HG02588 (cell line): ENCODE results near the gene PNKP.

Source experiments
- ATAC-seq: cut with Tn5 transposase; IDR thresholded peaks from one replicate; pipeline ENCODE4 v1.9.1; 2021; ENCODE audit warnings: mild to moderate bottlenecking, moderate library complexity; ENCODE audit not compliant: unreplicated experiment

The PNKP gene

DNA sequence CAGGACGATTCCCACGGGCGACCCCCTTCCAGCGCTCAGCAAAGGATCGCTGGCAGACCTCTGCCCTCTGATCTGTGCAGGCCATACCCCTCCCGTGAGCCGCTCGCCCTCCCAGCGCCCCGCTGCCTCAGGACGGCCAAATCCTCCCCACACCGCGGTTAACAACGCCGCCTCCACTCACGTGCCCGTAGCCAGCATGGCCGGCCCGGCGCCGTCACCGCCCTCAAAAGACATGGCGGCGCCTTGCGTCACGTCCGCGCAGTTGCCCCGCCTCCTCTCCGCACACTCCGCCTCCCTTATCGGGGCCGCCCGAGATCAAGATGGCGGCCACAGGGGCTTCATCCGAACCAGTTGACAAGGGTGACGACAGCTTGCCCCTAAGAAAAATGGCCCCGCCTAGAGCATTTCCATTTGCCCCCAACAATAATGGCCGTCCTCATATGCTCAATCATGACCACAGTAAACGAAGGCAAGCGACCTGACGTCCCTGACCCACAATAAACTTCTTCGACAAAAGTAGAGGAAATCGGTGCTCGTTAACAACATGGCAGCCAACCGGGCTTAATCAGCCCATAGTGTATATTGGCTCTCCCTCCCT, 9.1 kb upstream of the PNKP start:
- ATAC-seq, result peak; percentile 41

DNA sequence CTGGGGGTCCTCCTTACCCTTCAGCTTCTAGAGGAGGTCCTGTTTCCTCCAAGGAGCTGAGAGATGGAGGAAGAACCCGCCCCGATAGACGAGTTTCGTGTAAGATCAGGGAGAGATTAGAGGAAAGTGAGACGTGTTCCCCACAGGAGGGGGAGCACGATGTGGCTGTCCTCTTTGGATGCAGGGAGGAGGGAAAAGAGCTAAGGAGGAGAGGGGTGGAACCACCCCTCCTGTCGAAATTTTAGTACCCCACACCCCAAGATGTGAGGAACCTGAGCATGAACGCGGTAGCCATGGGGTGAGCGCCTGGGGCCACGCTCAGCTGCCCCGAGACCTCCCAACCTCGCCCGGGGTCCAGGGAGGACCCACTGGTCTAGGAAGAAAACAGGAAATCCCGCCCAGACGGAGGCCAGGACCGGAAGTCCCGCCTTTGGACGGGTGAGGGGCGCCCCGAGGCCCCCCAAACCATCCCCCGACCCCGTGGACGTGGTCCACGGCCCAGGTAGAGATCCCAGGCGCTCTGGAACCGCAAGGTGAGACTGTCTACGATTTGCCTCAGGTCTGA, 8.6 kb upstream of the PNKP start:
- no peak for ATAC-seq

DNA sequence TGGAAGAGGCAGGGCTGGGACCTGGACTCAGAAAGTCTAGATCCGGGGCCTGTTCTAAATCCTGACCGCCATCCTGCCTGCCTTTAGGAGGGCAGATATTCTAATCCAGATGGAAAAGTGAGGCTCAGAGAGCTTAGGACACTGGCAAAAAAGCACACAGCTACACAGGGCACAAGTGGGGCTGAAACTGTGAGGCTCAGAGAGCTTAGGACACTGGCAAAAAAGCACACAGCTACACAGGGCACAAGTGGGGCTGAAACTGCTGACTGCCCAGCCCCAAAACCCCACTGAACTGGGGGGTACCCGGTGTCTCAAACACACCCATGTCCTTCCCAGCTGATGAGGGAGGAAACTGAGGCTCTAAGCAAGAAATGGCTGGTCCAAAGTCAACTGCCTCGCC, 7.8 kb upstream of the PNKP start:
- no peak for ATAC-seq

DNA sequence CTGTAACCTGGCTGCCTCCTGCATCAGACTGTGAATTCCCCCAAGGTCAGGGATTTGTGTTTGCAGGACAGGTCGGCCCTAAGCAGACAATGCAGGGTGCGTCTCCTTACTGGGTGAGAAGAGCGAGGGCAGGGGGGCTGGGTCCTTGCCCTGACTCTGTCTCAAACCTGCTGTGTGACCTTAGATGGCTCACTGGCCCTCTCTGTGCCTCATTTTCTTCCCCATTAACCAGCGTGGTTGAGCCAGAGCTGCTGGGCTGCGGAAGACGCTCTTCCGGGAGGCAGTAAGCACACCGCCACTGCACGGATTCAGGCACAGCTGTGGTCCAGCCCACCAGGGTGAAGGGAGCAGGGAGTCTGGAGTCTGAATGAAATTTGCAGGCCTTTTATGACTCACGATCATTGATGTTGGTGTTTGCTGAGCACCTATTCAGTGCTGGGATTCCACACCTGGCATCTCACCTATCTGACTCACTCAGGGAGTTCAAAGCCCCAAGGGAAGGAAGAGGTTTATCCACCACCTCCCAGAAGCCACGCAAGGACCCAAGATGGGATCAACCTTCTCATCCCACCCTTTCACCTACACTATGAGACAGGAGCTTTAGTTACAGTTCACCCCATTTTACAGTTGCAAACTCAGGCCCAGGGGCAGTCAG, 7.3 kb upstream of the PNKP start:
- ATAC-seq, result no peak

DNA sequence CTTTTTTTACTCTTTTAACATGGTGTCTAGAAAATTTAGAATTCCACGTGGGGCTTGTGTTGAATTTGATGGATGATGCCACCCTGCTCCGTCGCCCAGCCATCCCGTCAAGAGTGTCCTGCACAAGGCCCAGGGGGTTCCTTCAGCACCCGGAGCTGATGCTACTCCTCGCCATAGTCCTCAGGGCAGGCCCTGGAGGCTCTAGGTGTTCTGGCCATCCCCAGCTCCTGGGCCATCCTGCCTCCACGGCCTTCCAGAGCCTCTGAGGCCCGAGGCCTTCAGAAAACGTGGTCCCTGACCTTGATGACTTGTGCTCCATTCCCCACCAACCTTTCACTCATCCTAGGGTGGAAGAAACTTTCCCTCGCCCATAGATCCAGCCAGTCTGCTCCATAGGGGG, 6.5 kb upstream of the PNKP start:
- no peak for ATAC-seq

DNA sequence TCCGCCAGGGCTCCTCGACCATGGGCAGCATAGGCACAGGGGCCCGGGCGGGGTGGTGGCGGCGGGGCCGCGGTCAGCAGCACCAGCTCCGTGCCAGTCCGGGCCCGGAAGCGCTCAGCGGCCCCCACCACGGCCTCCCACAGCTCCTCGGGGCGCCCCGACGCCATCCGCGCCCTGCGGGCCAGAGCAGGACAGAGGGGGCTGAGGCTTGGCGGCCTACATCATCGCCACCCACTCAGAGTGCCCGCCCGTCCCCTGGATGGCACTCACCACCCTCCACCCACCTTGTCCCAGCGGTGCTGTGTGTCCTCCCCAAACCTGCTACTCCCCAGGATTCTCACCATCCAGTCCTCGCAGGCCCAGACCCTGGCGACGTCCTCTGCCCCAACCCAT, 5.7 kb upstream of the PNKP start:
- ATAC-seq, result no peak

DNA sequence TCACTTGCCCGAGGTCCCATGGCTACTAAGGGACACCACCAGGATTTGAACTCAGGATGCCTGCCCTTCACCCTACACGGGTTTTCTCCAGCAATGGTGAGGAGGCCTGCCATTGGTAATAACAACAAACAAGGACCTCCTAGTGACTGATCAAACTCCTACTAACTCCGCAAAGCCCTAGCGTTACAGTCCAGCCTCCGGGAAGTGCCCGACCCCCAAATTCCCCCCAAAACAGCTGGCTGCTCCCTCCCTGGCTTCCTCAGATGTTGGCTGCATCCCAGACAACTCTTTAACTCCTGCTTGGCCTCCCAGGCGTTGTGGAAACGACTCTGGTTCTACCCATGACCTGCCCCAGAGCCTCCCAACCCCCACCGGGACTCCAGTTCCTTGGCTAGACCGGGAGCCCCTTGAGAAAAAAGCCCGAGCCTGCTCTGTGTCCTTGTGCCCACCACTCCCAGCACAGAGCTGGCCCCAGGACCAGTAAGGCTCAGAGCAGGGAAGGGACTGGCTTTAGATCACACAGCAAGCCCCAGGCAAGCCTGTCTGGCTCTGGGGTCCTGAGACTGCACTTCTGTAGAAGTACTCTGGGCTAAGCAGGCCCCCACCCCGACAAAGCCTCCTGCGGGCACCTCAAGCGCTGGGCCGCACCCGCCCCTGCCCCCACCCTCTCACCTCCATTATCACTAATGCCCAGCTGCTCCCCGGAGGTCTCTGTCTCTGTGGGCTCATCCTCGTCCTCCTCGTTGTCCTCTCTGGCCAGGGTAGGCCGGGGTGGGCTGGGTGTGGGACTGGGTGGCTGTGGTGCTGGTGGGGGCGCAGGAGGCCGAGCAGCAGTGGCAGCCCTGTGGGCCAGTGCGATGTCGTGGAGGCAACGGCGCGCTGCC, 5.1 kb upstream of the PNKP start:
- no peak for ATAC-seq

DNA sequence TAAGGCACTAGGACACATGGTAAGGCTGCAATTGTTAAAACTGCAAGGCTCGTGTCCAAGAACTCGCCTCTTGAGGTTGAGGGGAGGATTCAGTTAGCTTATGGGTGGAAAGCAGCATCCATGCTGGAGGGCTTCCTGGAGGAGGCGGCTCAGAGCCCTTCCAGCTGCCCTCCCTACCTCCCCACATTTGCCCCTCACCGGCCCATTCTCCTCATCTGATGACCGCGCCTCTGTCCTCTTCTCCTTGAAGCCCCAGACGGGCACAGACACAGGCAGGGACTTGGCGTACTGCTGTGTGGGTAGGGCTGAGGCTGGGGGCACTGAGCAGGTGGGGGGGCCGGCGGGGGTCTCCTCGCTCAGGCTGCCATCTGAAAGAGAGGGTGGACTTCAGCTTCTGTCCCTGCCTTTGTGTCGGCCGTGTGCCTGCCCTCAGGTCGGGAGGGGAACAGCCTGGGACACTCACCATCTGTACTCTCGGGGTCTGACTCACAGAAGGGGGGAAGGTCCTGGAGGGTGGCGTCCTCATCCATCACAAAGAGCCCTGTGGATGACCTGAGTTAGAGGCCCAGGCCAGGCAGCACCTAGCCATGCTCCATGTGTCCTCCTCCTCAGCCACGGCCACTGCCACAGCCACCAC, 4.1 kb upstream of the PNKP start:
- no peak for ATAC-seq

DNA sequence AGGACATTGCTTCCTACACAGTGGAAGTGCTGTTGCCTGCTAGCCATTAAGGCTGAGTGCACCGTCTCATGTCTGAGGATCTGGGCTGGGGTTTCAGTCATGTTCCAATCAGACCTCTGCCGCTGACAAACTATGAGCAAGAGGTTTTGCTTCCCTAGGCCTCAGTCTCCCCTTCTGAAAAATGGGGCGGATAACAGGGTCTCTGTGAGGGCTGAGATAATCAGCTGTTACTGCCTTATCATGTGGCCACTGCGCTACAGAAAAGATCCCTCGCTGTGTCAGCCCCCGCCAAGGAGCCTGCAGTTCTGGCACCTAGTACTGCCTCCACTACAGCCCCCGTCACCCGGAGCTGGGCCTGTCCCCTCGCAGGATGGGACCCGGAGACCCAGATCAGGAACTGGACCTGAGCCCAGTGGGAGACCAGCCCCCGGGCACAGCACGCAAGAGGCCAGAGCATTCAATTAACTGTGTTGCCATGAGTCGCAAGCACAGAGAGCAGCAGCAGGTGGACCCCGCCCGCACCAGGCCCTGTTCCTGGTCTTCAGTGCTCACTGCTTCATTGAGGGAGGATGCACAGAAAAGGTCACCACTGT, 3.0 kb upstream of the PNKP start:
- ATAC-seq, result no peak

DNA sequence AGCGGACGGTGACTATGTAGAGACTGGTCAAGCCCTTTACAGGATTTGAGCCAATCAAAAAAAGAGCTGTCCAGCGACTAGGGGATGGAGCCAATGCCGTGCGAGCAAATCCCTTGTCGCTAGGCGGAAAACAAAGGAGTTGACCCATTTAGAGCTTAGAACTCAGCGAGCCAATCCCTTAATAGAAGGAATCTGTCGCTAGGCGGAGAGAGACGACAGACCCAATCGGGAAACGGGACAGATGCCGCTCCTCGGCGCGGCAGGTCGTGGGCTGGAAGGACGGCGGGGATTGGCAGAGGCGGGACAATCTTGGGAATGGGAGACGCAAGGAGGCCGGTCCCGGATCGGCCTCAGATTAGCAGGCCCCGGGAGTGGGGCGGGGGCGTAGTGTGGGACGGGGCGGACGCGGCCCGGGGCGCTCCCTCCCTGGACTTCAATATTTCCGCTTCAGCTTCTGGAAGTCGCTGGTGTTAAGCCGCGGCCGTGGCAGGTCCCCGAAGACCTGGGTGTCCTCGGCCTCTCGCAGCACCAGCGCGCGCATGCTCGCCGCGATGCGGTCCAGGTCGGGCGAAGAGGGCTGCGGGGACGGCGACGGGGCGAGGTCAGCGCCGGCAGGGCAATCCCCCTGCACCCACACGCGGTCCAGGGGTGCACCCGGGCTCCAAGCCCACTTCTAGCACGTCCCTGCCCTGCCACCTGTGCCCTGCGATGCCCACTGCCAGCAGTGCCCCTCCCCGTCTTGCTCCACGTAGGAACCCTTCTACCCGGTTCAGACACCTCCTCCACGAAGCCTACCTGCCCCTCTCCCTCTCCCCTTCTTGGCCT, 2.3 kb upstream of the PNKP start:
- peak; percentile 60 for ATAC-seq

DNA sequence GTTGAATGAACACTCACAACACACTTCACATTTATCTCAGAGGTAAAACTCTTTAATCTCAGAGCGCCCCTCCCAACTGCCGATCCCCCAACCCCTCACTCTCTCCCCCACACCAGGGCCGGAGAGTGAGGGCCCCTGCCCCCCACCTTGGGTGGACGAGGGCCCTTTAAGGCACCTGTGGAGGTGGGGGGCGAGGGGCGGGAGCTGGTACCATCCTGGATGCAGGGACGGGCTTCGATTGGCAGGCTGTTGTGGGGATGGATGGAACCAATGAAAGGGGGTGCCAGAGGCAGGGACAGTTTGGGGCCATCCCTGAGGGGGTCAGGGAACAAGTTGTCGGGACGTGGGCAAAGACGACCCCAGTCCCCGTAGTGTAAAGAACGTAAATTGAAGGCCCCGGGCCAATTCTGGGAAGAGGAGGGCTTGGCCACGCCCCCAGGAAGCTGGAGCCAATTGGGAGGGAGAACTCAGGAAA, 1.7 kb upstream of the PNKP start:
- peak; percentile 12 for ATAC-seq

DNA sequence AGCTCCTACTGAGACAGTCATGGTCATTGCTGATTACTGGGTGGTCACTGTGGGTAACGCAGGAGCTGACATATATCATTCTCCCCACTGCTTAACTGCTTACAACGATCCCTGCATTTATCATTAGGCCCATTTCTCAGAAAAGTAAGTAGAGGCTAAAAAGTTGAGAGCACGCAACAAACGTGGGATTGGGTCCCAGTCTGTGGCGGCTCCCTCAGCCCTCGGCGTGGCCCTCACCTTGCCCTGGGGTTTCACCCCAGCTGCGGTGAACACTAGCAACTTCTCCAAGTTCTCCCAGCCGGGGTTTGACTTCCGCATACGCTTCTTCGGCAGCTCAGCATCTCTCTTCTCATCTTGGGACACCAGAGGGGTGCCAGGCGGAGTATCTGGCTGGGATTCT, 2.5 kb downstream of the PNKP start:
- ATAC-seq, result no peak

DNA sequence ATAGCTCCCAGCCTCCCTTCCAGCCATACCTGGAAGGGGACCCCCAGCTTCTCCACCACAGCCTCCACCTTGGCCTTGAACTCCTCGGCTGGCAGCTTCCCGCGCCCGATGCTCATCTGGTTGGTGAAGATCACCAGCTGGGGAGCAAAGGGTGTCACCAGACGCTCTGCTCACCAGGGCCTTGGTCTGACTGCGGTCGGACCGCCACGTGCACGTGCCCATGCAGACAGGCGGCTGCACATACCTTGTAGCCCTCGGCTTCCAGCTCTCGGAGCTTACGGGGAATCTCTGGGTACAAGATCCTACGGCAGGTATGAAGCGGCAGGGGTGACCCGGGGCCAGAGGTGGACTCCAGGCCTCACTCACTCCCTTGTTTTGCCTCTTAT, 3.4 kb downstream of the PNKP start:
- no peak for ATAC-seq

DNA sequence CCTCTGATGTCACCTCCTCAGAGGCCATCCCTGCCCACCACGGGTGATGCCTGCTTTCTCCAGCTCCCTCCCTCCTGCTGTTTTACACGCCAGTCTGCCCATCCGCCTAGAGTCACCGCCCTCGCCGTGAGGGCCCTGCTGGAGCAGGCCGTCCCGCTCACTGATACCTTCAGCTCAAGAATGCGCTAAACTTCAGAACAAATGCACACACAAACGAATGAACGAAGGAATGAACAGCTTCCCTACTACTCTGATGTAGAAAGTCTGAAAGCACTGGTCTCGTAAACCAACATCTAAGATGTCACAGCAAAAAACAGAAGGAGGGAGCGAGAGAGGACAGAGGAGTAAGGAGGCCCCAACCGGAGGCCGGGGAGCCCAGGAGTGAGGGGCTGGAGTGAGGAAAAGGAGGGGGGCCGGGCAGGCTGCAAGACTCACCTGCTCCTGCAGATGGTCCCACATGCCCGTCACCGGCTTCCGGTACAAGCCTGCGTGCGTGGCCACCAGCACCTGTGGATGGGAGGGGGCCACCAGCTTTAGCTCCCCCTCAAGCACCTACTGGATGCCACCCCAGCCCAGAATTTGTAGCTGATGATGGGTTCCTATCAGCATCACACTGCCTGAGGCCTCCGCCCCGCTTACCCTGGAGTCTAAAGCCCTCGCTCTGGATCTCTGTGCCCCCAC, 4.0 kb downstream of the PNKP start:
- no peak for ATAC-seq

DNA sequence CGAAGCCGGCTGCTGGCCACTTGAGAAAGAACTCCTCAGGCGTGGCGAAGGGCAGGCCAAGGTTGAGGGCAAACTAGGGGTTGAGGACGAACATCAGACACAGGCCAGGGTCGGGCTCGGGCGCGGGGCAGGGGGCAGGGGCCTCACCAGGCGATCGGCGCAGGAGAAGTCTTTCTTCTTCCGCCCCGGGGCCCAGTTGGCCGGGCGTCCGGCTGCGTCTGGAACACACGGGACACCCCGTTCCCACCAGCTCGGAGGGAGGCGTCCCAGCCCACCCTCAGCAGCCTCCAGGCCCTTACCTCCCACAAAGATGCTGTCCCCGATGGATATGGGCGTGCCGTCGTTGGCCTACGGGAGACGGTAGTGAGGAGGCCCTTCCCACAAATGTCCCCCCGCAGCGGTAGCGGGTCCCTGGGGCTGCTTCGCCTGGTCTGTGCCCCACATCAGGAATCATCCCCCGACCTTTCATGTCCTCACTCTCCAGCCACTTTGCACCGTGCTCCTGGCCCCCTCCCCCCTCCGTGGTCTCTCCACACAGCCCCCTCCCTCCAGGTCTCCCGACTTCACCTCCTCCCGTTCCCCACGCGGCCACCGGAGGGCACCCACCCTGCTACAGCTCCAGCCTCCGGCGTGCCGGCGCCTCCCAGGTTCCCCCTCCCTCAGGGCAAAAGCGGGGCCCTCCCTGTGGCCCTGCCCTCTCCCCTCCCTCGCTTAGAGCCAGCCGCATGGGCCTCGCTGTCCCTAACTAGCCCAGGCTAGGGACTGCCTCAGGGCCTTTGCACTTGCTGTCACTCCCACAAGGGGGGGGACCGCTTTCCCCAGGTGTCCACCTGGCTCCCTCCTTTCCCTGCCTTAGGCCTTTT, 4.8 kb downstream of the PNKP start:
- ATAC-seq, result no peak

DNA sequence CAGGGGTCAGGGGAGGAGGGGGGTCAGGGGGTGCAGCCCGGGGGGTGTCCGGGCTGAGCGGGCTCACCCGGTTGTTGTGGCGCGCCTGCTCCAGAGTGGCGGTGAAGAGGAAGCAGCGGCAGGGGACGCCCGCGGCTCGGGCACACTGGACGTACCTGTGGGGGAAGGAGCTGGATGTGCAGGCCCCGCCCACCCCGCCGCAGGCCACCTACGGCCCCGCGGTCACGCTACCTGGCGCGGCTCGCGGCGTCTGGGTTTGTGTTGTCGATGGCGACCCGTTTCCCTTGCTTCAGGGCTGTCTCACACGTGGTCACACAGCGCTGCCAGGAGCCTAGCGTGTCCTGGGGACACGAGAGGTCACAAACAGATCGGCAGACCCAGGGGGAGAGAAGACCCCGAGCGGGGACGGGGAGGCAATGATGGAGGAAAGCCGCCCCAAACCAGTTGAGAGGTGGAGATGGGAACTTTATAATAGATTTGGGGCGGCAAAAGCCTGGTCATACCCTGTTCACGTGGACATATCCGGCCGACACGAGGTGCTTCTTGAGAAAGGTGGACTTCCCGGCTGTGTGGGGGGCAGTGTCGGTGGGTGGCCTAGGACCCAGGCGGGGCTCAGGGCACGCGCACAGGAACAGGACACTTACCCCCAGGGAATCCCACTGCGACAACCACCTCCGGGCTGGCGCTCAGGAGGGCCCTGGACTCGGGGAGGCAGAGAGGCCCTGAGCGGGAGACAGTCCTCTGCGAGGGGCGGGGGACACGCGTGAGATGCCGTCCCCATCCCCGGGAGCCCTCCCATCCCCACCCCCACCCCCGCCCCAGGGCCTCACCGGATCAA, 5.6 kb downstream of the PNKP start:
- ATAC-seq, result no peak

DNA sequence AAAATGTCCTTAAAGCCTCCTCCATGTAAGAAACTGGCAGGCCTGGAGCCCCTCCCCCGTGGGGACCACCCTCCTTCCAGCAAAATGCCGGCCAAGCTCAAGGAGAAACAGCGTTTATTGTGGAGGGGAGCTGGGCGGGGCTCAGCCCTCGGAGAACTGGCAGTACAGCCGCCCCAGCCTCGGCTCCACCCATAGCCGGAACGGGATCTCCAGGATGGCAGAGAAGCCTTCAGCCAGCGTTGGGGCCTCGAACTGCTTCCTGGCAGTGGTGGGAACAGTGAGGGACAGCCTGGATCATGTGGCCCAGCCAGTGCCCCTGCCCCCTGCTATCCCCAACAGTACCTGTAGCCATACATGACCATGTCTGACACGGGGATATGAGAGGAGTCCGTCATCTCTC, 6.3 kb downstream of the PNKP start:
- no peak for ATAC-seq
